HCT116 (cell line): ENCODE measurements around the gene TOP1.

ENCODE experiments used
- POLR2A ChIP-seq: IDR thresholded peaks from 2 replicates; pipeline ENCODE4 v1.7.0; 2011; ENCODE audit warnings: borderline replicate concordance; ENCODE audit not compliant: insufficient read depth, insufficient read length; ENCODE audit errors: extremely low read depth
- TF ChIP-seq, protein P1 (sequence below), 3 experiments: fragments of 200-600 bp in 1 of 3; sonication (generic) in 1 of 3; IDR thresholded peaks in 2 of 3; conservative IDR thresholded peaks in 1 of 3; 2 replicates each; pipeline ENCODE4 v1.5.1; 2012 to 2017; ENCODE audit warnings: low read depth in 2 of 3, low read length in 2 of 3, antibody characterized with exemption in 1 of 3, borderline replicate concordance in 1 of 3, control low read depth in 1 of 3, mild to moderate bottlenecking in 1 of 3, mixed read lengths in 1 of 3, mixed run types in 1 of 3, moderate library complexity in 1 of 3; ENCODE audit not compliant: insufficient read depth in 1 of 3

DNA sequence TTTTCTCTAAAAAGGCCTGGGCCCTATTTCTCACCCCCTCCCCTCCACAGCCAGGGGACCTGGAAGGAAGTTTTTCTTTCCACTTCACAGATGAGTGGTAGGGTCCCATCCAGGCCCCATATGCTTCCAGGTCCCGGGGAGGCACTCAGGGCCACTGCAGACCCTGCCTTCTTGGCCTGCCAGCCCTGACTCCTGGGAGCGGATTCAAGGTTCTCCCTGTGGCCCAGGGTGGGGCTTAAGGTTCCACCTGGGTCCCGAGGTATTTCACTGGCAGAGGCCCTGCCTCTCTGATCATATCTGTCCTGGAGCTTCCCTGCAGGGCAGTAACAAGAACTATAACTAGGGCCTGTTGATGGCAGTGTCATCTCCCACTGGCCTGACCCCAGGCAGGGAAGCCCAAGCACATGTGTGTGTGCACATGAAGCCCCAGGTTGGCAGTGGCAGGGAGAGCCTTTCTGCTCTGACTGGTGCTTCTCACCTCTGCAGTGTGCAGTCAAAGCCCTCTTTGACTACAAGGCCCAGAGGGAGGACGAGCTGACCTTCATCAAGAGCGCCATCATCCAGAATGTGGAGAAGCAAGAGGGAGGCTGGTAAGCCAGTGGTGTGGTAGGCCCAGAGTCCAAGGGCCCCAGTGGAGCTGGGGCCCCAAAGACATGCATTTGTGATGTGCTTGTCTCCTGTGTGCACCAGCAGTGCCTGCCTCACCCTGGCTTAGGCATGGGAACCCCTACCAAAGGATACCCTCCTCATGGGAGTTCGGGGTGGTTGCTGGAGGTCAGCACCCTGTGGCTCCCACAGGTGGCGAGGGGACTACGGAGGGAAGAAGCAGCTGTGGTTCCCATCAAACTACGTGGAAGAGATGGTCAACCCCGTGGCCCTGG lies 139.9 kb downstream of the TOP1 start:
- TF ChIP-seq, protein P1, sequence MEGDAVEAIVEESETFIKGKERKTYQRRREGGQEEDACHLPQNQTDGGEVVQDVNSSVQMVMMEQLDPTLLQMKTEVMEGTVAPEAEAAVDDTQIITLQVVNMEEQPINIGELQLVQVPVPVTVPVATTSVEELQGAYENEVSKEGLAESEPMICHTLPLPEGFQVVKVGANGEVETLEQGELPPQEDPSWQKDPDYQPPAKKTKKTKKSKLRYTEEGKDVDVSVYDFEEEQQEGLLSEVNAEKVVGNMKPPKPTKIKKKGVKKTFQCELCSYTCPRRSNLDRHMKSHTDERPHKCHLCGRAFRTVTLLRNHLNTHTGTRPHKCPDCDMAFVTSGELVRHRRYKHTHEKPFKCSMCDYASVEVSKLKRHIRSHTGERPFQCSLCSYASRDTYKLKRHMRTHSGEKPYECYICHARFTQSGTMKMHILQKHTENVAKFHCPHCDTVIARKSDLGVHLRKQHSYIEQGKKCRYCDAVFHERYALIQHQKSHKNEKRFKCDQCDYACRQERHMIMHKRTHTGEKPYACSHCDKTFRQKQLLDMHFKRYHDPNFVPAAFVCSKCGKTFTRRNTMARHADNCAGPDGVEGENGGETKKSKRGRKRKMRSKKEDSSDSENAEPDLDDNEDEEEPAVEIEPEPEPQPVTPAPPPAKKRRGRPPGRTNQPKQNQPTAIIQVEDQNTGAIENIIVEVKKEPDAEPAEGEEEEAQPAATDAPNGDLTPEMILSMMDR (IDR thresholded peaks at IDR 0.05 in 2 of 3, conservative IDR thresholded peaks at IDR 0.05 in 1 of 3; ENCODE audit: borderline replicate concordance in 1 of 3, insufficient read depth in 1 of 3, low read depth in 2 of 3, low read length in 2 of 3) = no peak
- no peak for TF ChIP-seq POLR2A
